DND-41 (cell line): ENCODE data around the gene HES5.

Experiments used
- ATAC-seq: fragments of 200-7000 bp; cut with Tn5 transposase; 3 replicates; pipeline ENCODE4 v1.9.1; 2021; ENCODE audit warnings: low read depth; ENCODE audit not compliant: insufficient read depth
- DNase-seq: peaks from one replicate; pipeline ENCODE4 v3.0.0-alpha.2; 2020
- H2AFZ ChIP-seq: 2 replicates; pipeline ENCODE4 v1.6.0; 2012; ENCODE audit warnings: low read depth, low read length
- H3K27ac ChIP-seq: 2 replicates; pipeline ENCODE4 v1.5.1; 2012; ENCODE audit warnings: low read length, inconsistent platforms
- H3K27me3 ChIP-seq: fragments of 200-600 bp; sonication (generic); 2 replicates; pipeline ENCODE4 v1.6.0; 2012; ENCODE audit warnings: low read length, mild to moderate bottlenecking, inconsistent platforms; ENCODE audit not compliant: insufficient read depth, poor library complexity
- H3K36me3 ChIP-seq: 2 replicates; pipeline ENCODE4 v1.5.1; 2012; ENCODE audit warnings: low read length, inconsistent platforms; ENCODE audit not compliant: insufficient read depth
- H3K4me1 ChIP-seq: 2 replicates; pipeline ENCODE4 v1.5.1; 2012; ENCODE audit warnings: mild to moderate bottlenecking, low read length; ENCODE audit not compliant: insufficient read depth
- H3K4me2 ChIP-seq: 2 replicates; pipeline ENCODE4 v1.6.0; 2012; ENCODE audit warnings: mild to moderate bottlenecking, moderate library complexity, low read length, inconsistent platforms; ENCODE audit not compliant: insufficient read depth
- H3K4me3 ChIP-seq, 2 experiments: fragments of 200-600 bp in 1 of 2; shearing (Covaris generic) in 1 of 2; 2 replicates each; pipeline ENCODE4 v1.5.1; 2012 to 2016; ENCODE audit warnings: inconsistent platforms in 2 of 2, low read length in 2 of 2, mild to moderate bottlenecking in 2 of 2, low read depth in 1 of 2, moderate library complexity in 1 of 2
- H3K79me2 ChIP-seq: 2 replicates; pipeline ENCODE4 v1.6.0; 2012; ENCODE audit warnings: low read length, inconsistent platforms; ENCODE audit not compliant: insufficient read depth
- H3K9ac ChIP-seq: 2 replicates; pipeline ENCODE4 v1.6.0; 2012; ENCODE audit warnings: low read depth, mild to moderate bottlenecking, inconsistent platforms, low read length, moderate library complexity
- H3K9me3 ChIP-seq: 2 replicates; pipeline ENCODE4 v1.5.1; 2012; ENCODE audit warnings: low read length, moderate library complexity, mild to moderate bottlenecking, inconsistent platforms; ENCODE audit not compliant: insufficient read depth, severe bottlenecking
- H4K20me1 ChIP-seq: 2 replicates; pipeline ENCODE4 v1.6.0; 2012; ENCODE audit warnings: low read length; ENCODE audit not compliant: insufficient read depth
- EZH2 ChIP-seq: IDR thresholded peaks from 3 replicates; pipeline ENCODE4 v1.6.1; 2012; ENCODE audit warnings: borderline replicate concordance, low read depth, mild to moderate bottlenecking, moderate library complexity, low read length, inconsistent platforms; ENCODE audit not compliant: severe bottlenecking
- TF ChIP-seq, protein P1 (sequence below): IDR thresholded peaks from 2 replicates; pipeline ENCODE4 v1.5.1; 2012; ENCODE audit warnings: borderline replicate concordance, low read length, moderate library complexity, mild to moderate bottlenecking; ENCODE audit not compliant: poor library complexity, severe bottlenecking; ENCODE audit errors: extremely low read depth

Gene HES5

DNA sequence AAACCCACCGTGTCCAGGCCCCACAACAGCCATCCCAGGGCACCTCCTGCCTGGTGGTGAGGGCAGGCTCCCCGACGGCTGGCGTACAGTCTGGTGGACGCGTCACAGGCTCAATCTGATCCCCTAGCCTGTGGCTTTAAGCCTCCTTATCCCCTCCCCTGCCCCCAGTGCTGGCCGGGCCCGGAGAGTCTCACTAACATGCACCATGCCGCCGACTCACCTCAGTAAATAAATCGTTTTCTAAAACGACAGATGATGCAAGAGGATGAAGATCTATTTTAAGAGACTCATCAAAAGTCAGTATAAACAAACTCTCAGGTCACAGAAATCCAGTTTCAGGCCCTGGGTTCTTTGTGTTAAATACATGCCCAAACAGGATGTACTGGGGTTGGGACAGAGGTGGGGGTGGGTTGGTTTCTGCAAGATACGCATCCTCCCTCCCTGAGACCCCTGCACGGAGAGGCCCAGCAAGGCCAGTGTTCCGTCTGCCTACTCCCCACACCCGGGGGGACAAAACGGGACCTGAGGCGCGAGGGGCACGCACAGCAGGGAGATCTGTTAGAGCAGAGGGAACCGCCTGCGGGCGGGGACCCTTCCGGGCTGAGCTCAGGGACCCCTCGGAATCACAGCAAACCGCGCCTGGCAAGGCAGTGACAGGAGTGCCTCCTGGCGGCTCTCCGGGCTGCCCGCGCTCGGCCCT lies 6.7 kb downstream of the HES5 start:
- peak overlapping the region; percentile 98; the same call in 1 of the 2 replicates for H3K9ac ChIP-seq
- peaks cover 56% of the 10 kb centered on the region for H3K36me3 ChIP-seq
- no peaks in the 10 kb centered on the region for H3K9me3 ChIP-seq
- H3K27ac ChIP-seq, result no peak overlapping the region; the same call in 1 of the 2 replicates
- DNase-seq (no peak), ATAC-seq (no peak)
- H3K4me1 ChIP-seq, result peaks cover 38% of the 10 kb centered on the region
- H3K4me2 ChIP-seq, result peak overlapping the region; percentile 91; the same call in 1 of the 2 replicates
- no peak overlapping the region for H2AFZ ChIP-seq
- no peak overlapping the region for H3K4me3 ChIP-seq
- H3K79me2 ChIP-seq, result peaks cover 50% of the 10 kb centered on the region
- H3K27me3 ChIP-seq, result no peaks in the 10 kb centered on the region
- peaks cover 82% of the 10 kb centered on the region for H4K20me1 ChIP-seq
- TF ChIP-seq, protein P1, sequence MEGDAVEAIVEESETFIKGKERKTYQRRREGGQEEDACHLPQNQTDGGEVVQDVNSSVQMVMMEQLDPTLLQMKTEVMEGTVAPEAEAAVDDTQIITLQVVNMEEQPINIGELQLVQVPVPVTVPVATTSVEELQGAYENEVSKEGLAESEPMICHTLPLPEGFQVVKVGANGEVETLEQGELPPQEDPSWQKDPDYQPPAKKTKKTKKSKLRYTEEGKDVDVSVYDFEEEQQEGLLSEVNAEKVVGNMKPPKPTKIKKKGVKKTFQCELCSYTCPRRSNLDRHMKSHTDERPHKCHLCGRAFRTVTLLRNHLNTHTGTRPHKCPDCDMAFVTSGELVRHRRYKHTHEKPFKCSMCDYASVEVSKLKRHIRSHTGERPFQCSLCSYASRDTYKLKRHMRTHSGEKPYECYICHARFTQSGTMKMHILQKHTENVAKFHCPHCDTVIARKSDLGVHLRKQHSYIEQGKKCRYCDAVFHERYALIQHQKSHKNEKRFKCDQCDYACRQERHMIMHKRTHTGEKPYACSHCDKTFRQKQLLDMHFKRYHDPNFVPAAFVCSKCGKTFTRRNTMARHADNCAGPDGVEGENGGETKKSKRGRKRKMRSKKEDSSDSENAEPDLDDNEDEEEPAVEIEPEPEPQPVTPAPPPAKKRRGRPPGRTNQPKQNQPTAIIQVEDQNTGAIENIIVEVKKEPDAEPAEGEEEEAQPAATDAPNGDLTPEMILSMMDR, result no peak
- TF ChIP-seq EZH2, result no peak

DNA sequence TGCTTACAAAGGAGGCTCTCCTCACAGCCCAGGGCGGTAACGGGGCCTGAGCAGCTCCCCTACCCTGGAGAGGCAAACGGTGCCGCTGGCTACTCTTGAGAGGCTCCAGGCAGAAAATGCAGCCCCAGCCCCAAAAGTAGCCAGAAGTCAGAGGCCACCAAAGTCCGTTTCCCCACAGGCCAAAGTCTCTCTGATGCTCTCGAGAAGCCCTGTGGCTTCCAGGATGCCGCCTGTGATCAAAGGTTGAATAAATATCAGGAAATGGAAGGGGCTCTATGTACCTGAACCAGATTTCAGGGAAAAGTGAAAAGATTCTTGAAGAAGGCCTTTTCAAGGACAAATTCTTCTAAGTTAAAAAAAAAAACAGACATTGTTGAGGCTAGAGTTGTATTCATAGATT lies 7.8 kb downstream of the HES5 start:
- peaks cover 50% of the 10 kb centered on the region for H3K79me2 ChIP-seq
- H3K36me3 ChIP-seq, result peaks cover 67% of the 10 kb centered on the region
- H3K9me3 ChIP-seq, result no peaks in the 10 kb centered on the region
- no peak overlapping the region for H3K4me3 ChIP-seq
- no peak for DNase-seq
- peaks cover 35% of the 10 kb centered on the region for H3K4me1 ChIP-seq
- no peak overlapping the region for H3K27ac ChIP-seq
- H3K27me3 ChIP-seq, result no peaks in the 10 kb centered on the region
- H3K4me2 ChIP-seq, result no peak overlapping the region
- no peak overlapping the region for H3K9ac ChIP-seq
- TF ChIP-seq, protein P1, result no peak
- no peak for TF ChIP-seq EZH2
- peaks cover 80% of the 10 kb centered on the region for H4K20me1 ChIP-seq
- no peak for ATAC-seq
- H2AFZ ChIP-seq, result no peak overlapping the region

DNA sequence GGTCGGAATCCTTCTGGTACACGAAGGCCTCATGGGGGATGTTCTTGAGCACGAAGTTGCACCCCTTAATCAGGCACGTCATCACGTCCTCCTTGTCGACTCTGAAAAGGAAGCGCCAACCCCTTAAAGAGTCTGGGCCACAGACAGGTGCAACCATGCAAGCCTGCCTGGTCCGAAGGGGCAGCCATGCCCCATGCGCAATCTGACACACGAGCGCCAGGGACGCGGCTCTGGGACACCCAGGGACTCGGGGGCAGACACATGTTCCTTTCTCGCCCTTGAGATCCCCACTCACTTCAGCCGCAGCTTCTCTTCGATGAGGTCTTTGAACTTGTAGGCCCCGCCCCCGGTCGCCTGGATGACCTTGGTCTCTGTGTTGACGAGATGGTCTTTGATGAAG lies 9.3 kb downstream of the HES5 start:
- H3K27me3 ChIP-seq, result no peaks in the 10 kb centered on the region
- H3K9ac ChIP-seq, result no peak overlapping the region
- TF ChIP-seq, protein P1, result no peak
- no peak for TF ChIP-seq EZH2
- H3K27ac ChIP-seq, result no peak overlapping the region
- peaks cover 79% of the 10 kb centered on the region for H3K36me3 ChIP-seq
- peaks cover 28% of the 10 kb centered on the region for H3K4me1 ChIP-seq
- no peak overlapping the region for H3K4me3 ChIP-seq
- peaks cover 86% of the 10 kb centered on the region for H4K20me1 ChIP-seq
- H3K79me2 ChIP-seq, result peaks cover 48% of the 10 kb centered on the region
- no peak overlapping the region for H2AFZ ChIP-seq
- no peaks in the 10 kb centered on the region for H3K9me3 ChIP-seq
- H3K4me2 ChIP-seq, result no peak overlapping the region
- DNase-seq (no peak), ATAC-seq (no peak)

DNA sequence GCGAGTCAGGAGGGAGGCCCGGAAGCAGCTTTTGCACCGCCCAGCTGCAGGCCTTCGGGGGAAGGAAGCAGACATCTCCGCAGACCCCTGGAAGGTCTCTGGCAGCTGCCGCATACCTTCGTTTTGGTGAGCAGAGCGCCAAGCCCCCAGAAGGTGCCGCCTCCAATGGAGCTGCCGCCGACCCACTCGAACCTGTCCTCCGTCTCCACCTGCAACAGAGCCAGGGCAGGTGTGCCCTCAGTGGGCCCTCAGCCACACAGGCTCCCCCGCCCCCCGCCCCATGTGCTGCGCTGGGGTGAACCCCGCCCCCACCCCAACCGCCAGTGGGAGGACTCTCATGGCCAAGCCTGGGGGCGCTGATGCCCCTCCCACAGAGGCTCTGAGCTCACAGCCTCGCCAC lies 9.9 kb downstream of the HES5 start:
- Histone ChIP-seq H3K4me2 (no peak overlapping the region), H3K4me1 (peaks cover 23% of the 10 kb centered on the region), H4K20me1 (peaks cover 86% of the 10 kb centered on the region), H3K9me3 (no peaks in the 10 kb centered on the region), H3K27ac (no peak overlapping the region), H3K4me3 (no peak overlapping the region), H3K36me3 (peaks cover 82% of the 10 kb centered on the region), H3K27me3 (no peaks in the 10 kb centered on the region), H3K9ac (no peak overlapping the region), H3K79me2 (peaks cover 42% of the 10 kb centered on the region), H2AFZ (no peak overlapping the region)
- DNase-seq, result no peak
- no peak for ATAC-seq
- TF ChIP-seq, protein P1, result no peak
- no peak for TF ChIP-seq EZH2
